ENCODE results near the gene VEGFA.

Gene VEGFA

GRCh38 chr6:43759136-43759906 lies 10.7 kb upstream of the VEGFA start:
- no peak overlapping the region for H3K4me3 ChIP-seq (ENCODE audit: low read length)
- no peak for DNase-seq (ENCODE audit: low read depth)
- TF ChIP-seq CTCF (conservative IDR thresholded peaks at IDR 0.05; ENCODE audit: low read length), result no peak

- TF ChIP-seq CTCF (conservative IDR thresholded peaks at IDR 0.05; ENCODE audit: low read length), result no peak
- no peak overlapping the region for H3K4me3 ChIP-seq (ENCODE audit: low read length)
- DNase-seq (ENCODE audit: low read depth), result no peak
These were observed 10.2 kb upstream of the VEGFA start for GRCh38 chr6:43759907-43760206.

GRCh38 chr6:43760210-43761168 lies 9.5 kb upstream of the VEGFA start:
- H3K4me3 ChIP-seq (ENCODE audit: low read length), result no peak overlapping the region
- no peak for DNase-seq (ENCODE audit: low read depth)
- no peak for TF ChIP-seq CTCF (conservative IDR thresholded peaks at IDR 0.05; ENCODE audit: low read length)

GRCh38 chr6:43761666-43762409 lies 8.2 kb upstream of the VEGFA start:
- no peak for TF ChIP-seq CTCF (conservative IDR thresholded peaks at IDR 0.05; ENCODE audit: low read length)
- no peak overlapping the region for H3K4me3 ChIP-seq (ENCODE audit: low read length)
- DNase-seq (ENCODE audit: low read depth), result no peak

GRCh38 chr6:43762410-43762768 lies 7.6 kb upstream of the VEGFA start:
- DNase-seq (ENCODE audit: low read depth), result no peak
- no peak for TF ChIP-seq CTCF (conservative IDR thresholded peaks at IDR 0.05; ENCODE audit: low read length)
- H3K4me3 ChIP-seq (ENCODE audit: low read length), result no peak overlapping the region

- DNase-seq (ENCODE audit: low read depth), result peak; percentile 48
- TF ChIP-seq CTCF (conservative IDR thresholded peaks at IDR 0.05; ENCODE audit: low read length), result no peak
- H3K4me3 ChIP-seq (ENCODE audit: low read length), result no peak overlapping the region
These were observed 6.9 kb upstream of the VEGFA start for GRCh38 chr6:43762966-43763695.

Data from AG10803 (cell line).